ENCODE data around the gene RNF130. TPM values are rescaled to one million over a fixed set of nuclear protein-coding genes. Genes with fewer than 3 reads are reported as not detected.
"Not testable (repeated sequence)": the region's sequence is repeated elsewhere in the genome, so short reads cannot be mapped to it uniquely, and the experiment has no call there.

Gene RNF130
- polyA plus RNA-seq, 1 experiment: 32.7 TPM

DNA sequence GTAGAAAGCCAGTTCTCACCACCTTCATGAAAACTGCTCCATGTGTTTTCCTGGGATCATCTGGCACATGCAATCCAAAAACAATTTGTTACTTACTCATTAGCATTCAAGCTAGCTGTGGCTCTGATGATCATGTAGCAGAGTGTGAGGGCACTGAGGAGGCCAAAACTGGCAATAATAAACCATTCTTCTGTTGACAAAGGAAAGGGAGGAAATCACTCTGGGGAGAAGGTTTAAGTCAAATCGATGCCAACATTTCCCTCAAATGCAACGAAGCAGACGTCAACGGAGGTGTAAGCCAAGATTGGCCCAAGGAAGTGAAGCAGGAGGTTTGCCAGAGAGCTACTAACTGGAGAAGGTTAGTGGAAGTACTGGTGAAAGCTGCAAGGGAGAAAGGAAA is 108.2 kb downstream of the RNF130 start:
- TF ChIP-seq, protein P1, sequence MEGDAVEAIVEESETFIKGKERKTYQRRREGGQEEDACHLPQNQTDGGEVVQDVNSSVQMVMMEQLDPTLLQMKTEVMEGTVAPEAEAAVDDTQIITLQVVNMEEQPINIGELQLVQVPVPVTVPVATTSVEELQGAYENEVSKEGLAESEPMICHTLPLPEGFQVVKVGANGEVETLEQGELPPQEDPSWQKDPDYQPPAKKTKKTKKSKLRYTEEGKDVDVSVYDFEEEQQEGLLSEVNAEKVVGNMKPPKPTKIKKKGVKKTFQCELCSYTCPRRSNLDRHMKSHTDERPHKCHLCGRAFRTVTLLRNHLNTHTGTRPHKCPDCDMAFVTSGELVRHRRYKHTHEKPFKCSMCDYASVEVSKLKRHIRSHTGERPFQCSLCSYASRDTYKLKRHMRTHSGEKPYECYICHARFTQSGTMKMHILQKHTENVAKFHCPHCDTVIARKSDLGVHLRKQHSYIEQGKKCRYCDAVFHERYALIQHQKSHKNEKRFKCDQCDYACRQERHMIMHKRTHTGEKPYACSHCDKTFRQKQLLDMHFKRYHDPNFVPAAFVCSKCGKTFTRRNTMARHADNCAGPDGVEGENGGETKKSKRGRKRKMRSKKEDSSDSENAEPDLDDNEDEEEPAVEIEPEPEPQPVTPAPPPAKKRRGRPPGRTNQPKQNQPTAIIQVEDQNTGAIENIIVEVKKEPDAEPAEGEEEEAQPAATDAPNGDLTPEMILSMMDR (IDR thresholded peaks at IDR 0.05; ENCODE audit: insufficient read depth, low read depth, low read length): no peak
- no peak overlapping the region for H3K4me3 ChIP-seq (ENCODE audit: low read depth, low read length)
- peaks cover 6% of the 10 kb centered on the region for H3K36me3 ChIP-seq (ENCODE audit: control insufficient read depth, insufficient read depth, low read length)
- no peaks in the 10 kb centered on the region for H3K27me3 ChIP-seq (ENCODE audit: control insufficient read depth, insufficient read depth, low read length)
- ChIA-PET POLR2A (no interaction called here), CTCF (no interaction called here)
- DNase-seq (ENCODE audit: low read depth): no peak

DNA sequence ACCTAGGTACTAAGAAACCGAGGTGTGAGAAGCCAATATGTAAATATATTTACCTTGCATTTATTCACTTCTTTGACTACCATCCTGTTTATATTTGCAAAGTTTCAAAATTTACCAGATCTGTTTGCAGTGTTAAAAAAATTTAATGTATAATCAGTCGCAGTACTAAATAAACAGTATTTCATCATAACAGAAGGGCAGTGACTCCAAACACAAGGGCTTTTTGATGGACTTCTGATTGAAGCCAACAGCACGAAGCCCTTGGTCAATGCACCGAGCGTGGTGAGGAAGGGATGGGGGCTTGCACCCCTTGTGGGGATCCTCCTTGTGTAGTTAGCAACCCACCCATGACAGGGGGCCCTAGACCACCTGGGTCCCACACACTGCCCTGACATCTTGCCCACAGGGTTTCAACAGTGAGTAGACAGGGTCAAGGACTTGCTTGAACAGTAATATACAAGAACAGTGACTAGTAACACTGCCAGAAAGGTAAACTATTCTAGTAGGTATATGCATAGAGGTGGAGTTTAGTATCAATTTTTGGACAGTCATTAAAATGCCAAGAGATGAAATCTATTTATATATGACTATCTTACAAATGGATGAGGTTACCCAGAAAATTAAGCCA is 111.2 kb downstream of the RNF130 start:
- TF ChIP-seq, protein P1 (IDR thresholded peaks at IDR 0.05; ENCODE audit: insufficient read depth, low read depth, low read length): no peak
- ChIA-PET POLR2A (no interaction called here), CTCF (no interaction called here)
- no peaks in the 10 kb centered on the region for H3K27me3 ChIP-seq (ENCODE audit: control insufficient read depth, insufficient read depth, low read length)
- peaks cover 1% of the 10 kb centered on the region for H3K36me3 ChIP-seq (ENCODE audit: control insufficient read depth, insufficient read depth, low read length)
- no peak overlapping the region for H3K4me3 ChIP-seq (ENCODE audit: low read depth, low read length)
- no peak for DNase-seq (ENCODE audit: low read depth)

DNA sequence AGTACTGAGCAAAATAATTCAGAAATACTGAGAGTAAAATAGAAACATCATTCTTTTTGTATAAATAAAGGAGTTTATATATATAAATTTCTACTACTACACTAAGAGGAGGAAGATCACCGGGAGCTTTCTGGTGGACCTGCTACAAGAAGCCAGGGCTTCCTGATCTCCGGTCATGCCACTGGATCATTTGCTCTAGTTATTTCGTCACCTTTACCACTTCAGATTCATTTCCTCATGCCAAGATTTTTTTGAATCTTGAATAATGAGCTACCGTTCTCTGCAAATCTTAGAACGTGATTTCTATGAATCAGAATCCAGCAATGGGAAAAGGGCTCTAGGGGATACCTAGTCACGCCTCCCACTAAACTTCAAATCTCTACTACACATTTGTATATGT is 111.9 kb downstream of the RNF130 start:
- Histone ChIP-seq H3K27me3 (ENCODE audit: control insufficient read depth, insufficient read depth, low read length) (no peaks in the 10 kb centered on the region), H3K36me3 (ENCODE audit: control insufficient read depth, insufficient read depth, low read length) (peaks cover 1% of the 10 kb centered on the region; the same call in 1 of the 2 replicates), H3K4me3 (ENCODE audit: low read depth, low read length) (no peak overlapping the region)
- TF ChIP-seq, protein P1 (IDR thresholded peaks at IDR 0.05; ENCODE audit: insufficient read depth, low read depth, low read length): no peak
- DNase-seq (ENCODE audit: low read depth): no peak
- CTCF ChIA-PET: no interaction called here
- POLR2A ChIA-PET: no interaction called here

DNA sequence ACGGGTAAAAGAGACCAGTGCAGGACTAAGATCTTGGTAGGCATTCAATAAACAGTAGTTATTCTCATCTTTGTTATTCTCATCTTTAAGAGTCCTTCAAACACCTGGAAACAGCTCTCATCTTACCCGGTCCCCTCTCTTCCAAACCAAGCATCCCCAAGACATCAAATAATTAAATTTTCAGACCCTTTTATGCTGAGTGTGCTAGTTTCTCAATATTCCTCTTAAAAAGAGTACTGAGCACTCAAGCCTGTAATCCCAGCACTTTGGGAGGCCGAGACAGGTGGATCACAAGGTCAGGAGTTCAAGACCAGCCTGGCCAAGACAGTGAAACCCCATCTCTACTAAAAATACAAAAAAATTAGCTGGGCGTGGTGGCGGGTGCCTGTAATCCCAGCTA is 112.4 kb downstream of the RNF130 start:
- POLR2A ChIA-PET; DNase-seq (ENCODE audit: low read depth); H3K36me3 ChIP-seq (ENCODE audit: control insufficient read depth, insufficient read depth, low read length); H3K27me3 ChIP-seq (ENCODE audit: control insufficient read depth, insufficient read depth, low read length); H3K4me3 ChIP-seq (ENCODE audit: low read depth, low read length); CTCF ChIA-PET: not testable (repeated sequence)

DNA sequence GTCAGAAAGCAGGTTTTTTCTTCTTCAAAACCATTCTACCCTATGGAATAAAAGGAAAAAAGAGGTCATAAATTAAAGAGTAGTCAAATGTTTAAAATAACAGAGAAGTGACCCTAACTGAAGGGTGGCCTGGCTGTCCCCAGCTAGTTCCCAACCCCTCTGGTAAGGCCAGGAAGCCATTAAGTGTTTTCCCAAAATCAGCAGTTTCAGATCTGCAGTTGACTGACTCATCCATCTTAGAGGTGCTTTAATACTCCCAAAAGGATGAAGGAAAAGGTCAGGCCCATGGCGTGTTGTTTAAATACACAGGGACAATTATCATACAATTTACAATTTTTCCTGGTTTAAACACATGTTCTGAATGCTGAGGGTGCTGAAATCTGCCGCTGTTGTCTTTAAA is 115.9 kb downstream of the RNF130 start:
- ChIA-PET CTCF (interaction anchor here (0.6 kb wide), 1 partner anchor 74 kb away, joined by 3 read pairs; no protein-coding TSS in a partner anchor), POLR2A (no interaction called here)
- TF ChIP-seq, protein P1 (IDR thresholded peaks at IDR 0.05; ENCODE audit: insufficient read depth, low read depth, low read length): no peak
- H3K4me3 ChIP-seq (ENCODE audit: low read depth, low read length): no peak overlapping the region
- H3K27me3 ChIP-seq (ENCODE audit: control insufficient read depth, insufficient read depth, low read length): no peaks in the 10 kb centered on the region
- no peak for DNase-seq (ENCODE audit: low read depth)
- H3K36me3 ChIP-seq (ENCODE audit: control insufficient read depth, insufficient read depth, low read length): no peaks in the 10 kb centered on the region

DNA sequence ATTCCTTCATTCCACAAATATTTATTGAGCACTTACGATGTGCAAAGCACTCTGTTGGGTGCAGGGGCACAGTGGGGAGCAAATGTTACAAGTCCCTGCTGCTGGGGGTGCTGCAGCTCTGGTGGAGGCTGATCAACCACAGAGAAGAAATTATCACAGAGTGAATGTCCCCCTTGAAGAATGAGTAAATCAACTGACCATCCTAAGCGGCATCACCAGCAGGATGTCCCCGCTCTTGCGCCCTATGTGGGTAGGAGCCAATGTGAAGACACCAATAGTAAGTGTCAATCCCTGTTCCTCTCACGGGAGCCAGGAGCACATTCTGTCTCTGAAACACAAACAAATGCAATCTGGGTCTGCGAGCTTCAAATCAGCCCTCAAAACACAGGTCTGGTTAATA is 116.5 kb downstream of the RNF130 start:
- no peaks in the 10 kb centered on the region for H3K36me3 ChIP-seq (ENCODE audit: control insufficient read depth, insufficient read depth, low read length)
- TF ChIP-seq, protein P1 (IDR thresholded peaks at IDR 0.05; ENCODE audit: insufficient read depth, low read depth, low read length): no peak
- no peak overlapping the region for H3K4me3 ChIP-seq (ENCODE audit: low read depth, low read length)
- CTCF ChIA-PET: no interaction called here
- POLR2A ChIA-PET: no interaction called here
- DNase-seq (ENCODE audit: low read depth): no peak
- no peaks in the 10 kb centered on the region for H3K27me3 ChIP-seq (ENCODE audit: control insufficient read depth, insufficient read depth, low read length)
